Lower lobe of right lung (tissue), 2 donors: Measurements from ENCODE around the gene CYTH3. TPM values are rescaled to one million over a fixed set of nuclear protein-coding genes. Genes with fewer than 3 reads are reported as not detected.
A peak's percentile ranks its signal among the peaks of the same experiment; 100 is the strongest.

Source experiments
- ATAC-seq, 2 donors: fragments of 200-7000 bp; cut with Tn5 transposase; one replicate each; pipeline ENCODE4 v1.9.1; 2020 to 2022; ENCODE audit warnings: mild to moderate bottlenecking in 2 of 2, moderate library complexity in 2 of 2
- DNase-seq: peaks from one replicate; pipeline ENCODE4 v3.0.0-alpha.2; 2020
- H3K27ac ChIP-seq: fragments of 200-600 bp; one replicate; pipeline ENCODE4 v1.8.0; 2022
- H3K27me3 ChIP-seq: fragments of 200-600 bp; one replicate; pipeline ENCODE4 v1.8.0; 2022; ENCODE audit warnings: low read depth
- H3K36me3 ChIP-seq: fragments of 200-600 bp; one replicate; pipeline ENCODE4 v1.8.0; 2022; ENCODE audit warnings: mild to moderate bottlenecking
- H3K4me1 ChIP-seq: fragments of 200-600 bp; one replicate; pipeline ENCODE4 v1.8.0; 2022
- H3K4me3 ChIP-seq: fragments of 200-600 bp; one replicate; pipeline ENCODE4 v1.8.0; 2022; ENCODE audit warnings: mild to moderate bottlenecking
- H3K9me3 ChIP-seq: fragments of 200-600 bp; one replicate; pipeline ENCODE4 v1.8.0; 2022
- intact Hi-C: fragments of 100-400 bp; cut with DNase I; formaldehyde crosslinking; loops from one replicate; pipeline ENCODE4 v1.11.0; 2022
- total RNA-seq: library from RNA; stranded (reverse); fragmentation: NEBNext Ultra II Directional; extraction: Animal tissue kit (Norgen Biotek cat#: 25700); gene quantifications from one replicate; pipeline ENCODE4 v1.2.1, GENCODE V29; 2021
- TF ChIP-seq, protein P1 (sequence below): fragments of 200-600 bp; IDR thresholded peaks from one replicate; pipeline ENCODE4 v1.8.0; 2022; ENCODE audit warnings: antibody characterized with exemption, mild to moderate bottlenecking
- donor health status: DM: no; HTN: yes; CAD: no; lungs with severe emphysema.

CYTH3 gene
- total RNA-seq, 1 donor from 2014 or later: 26.1 TPM

DNA sequence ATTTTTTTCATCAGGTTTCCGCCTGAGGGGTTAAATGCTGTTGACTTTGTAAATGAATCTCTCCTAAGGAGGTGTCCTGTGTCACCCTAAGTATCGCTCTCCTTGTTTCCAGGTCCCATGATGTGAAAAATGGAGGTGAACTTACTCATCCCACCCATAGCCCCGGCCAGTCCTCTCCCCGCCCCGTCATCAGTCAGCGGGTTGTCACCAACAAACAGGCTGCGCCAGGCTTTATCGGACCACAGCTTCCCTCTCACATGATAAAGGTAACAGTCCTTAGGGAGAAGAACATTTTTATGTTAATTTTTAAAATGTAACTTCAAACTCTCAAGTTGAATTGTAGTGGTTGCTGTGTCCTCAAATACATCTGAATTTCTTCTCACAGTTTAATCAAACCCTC, 124.8 kb downstream of the CYTH3 start:
- TF ChIP-seq, protein P1, sequence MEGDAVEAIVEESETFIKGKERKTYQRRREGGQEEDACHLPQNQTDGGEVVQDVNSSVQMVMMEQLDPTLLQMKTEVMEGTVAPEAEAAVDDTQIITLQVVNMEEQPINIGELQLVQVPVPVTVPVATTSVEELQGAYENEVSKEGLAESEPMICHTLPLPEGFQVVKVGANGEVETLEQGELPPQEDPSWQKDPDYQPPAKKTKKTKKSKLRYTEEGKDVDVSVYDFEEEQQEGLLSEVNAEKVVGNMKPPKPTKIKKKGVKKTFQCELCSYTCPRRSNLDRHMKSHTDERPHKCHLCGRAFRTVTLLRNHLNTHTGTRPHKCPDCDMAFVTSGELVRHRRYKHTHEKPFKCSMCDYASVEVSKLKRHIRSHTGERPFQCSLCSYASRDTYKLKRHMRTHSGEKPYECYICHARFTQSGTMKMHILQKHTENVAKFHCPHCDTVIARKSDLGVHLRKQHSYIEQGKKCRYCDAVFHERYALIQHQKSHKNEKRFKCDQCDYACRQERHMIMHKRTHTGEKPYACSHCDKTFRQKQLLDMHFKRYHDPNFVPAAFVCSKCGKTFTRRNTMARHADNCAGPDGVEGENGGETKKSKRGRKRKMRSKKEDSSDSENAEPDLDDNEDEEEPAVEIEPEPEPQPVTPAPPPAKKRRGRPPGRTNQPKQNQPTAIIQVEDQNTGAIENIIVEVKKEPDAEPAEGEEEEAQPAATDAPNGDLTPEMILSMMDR: no peak

DNA sequence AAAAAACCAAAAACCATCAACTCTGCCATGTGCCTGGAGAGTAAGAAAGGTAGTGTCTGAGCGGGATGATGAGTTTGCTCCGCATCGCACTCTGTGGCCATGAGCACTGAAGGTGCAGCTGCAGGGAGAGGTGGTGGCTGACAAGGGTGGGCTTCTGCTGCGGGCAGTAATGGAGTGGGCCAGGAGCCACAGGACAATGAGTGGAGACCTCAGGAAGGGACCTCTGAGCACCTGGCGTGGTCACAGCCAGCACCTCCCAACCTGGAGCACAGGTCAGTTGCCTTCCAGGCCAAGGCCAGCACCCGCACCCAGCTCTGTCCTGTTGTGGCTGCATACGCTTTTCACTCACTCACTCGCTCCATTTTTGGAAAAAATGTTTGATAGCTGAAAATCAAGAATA, 125.8 kb downstream of the CYTH3 start:
- H3K27ac ChIP-seq: no peak overlapping the region
- DNase-seq: no peak
- ATAC-seq: no peak
- no peaks in the 10 kb centered on the region for H3K27me3 ChIP-seq
- H3K4me1 ChIP-seq: no peaks in the 10 kb centered on the region
- H3K36me3 ChIP-seq: peaks cover 93% of the 10 kb centered on the region
- TF ChIP-seq, protein P1: no peak
- no peaks in the 10 kb centered on the region for H3K9me3 ChIP-seq
- intact Hi-C loops: no loop called here
- H3K4me3 ChIP-seq: no peak overlapping the region

More for the DNA sequence above, 124.8 kb downstream of the CYTH3 start:
- Histone ChIP-seq H3K9me3 (no peaks in the 10 kb centered on the region), H3K27me3 (no peaks in the 10 kb centered on the region), H3K4me1 (no peaks in the 10 kb centered on the region), H3K4me3 (no peak overlapping the region), H3K27ac (no peak overlapping the region), H3K36me3 (peaks cover 97% of the 10 kb centered on the region)
- ATAC-seq (no peak), DNase-seq (no peak)
- intact Hi-C loops: no loop called here

DNA sequence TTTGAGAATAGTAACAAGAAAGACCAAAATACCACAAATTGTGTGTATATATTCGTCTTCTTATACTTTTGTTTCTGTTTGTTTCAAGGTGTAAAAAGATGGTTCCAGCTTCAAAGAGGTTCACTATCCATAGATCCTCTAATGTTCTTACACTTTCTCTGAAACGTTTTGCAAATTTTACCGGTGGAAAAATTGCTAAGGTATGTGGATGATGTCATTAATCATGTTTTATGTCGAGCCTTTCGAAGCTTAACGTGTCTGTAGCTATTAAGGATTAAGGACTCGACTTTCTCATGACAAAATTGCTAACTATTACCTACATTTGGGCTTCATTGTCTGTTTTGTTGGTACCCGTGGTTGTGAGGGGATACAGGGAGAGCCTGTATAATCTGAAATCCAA, 128.4 kb downstream of the CYTH3 start:
- intact Hi-C loops: no loop called here
- Histone ChIP-seq H3K36me3 (peaks cover 93% of the 10 kb centered on the region), H3K27ac (no peak overlapping the region), H3K9me3 (no peaks in the 10 kb centered on the region), H3K4me1 (no peaks in the 10 kb centered on the region), H3K27me3 (no peaks in the 10 kb centered on the region), H3K4me3 (no peak overlapping the region)
- DNase-seq (no peak), ATAC-seq (no peak)
- TF ChIP-seq, protein P1: no peak

DNA sequence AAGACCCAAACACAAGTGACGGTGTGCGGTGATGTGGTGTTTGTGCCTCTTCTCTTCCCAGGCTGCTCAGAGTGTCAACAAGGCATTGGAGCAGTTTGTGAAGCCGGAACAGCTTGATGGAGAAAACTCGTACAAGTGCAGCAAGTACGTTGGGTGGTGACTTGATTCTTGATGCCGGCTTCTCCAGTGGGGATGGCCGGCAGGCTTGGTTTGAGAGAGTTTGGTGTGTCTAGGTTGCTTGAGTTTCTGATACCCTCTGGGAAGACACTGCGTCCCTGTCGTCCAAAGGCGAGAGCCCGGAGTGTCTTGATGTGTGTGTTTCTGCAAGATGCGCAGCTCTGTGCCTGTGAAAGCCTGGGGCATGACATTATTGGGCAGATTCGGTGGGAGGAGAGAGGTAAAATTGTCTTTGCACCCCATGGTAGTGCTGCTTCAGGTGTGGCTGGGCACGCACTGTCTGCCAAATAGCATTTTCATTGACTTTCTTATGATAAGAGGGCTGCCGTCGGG, 129.5 kb downstream of the CYTH3 start:
- intact Hi-C loops: no loop called here
- no peak for DNase-seq
- ATAC-seq: no peak
- Histone ChIP-seq H3K4me3 (no peak overlapping the region), H3K27ac (no peak overlapping the region), H3K27me3 (no peaks in the 10 kb centered on the region), H3K4me1 (no peaks in the 10 kb centered on the region), H3K9me3 (no peaks in the 10 kb centered on the region), H3K36me3 (peaks cover 93% of the 10 kb centered on the region)
- TF ChIP-seq, protein P1: no peak

DNA sequence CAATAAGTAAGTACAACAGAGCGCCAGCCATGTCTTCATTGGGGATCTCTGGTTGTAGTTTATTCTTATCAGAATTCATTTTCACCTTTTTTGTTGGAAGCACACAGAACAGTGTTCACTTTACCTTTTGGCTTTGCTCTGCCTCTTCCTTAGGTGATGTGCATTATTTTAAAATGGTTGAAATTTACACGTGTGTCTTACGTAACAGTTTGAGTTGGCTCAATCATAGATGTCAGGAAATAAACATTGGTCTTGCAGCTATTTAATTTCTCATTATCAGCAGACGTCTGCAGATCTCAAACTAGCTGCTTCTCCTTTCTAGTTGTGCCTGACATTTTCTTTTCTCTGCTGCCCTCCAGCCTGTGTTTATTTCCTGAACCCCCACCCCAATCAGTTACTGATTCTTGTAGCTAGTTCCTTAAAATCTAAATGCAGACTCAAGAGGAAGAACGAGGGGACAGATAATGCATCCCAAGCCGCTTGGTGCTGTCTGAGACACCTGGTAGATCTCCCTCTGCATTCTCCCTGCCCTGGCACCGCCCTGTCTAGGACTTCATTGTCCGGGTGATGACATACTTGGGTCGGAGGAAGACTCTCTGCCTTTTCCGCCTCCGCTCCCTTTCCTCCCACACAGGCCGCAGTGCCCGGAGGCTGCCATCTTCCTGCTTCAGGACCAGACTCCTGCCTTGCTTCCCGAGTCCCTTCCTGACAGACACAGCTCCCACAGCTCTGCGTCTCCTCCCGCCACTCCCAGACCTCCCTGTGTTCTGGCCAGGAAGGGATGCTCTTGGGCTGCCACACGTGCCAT, 133.0 kb downstream of the CYTH3 start:
- TF ChIP-seq, protein P1: no peak
- ATAC-seq: peak; percentile 21 to 39

More for the DNA sequence above, 133.0 kb downstream of the CYTH3 start:
- intact Hi-C loops: no loop called here
- H3K36me3 ChIP-seq: peaks cover 83% of the 10 kb centered on the region
- H3K27me3 ChIP-seq: no peaks in the 10 kb centered on the region
- DNase-seq: no peak
- H3K9me3 ChIP-seq: no peaks in the 10 kb centered on the region
- no peaks in the 10 kb centered on the region for H3K4me1 ChIP-seq
- H3K4me3 ChIP-seq: no peak overlapping the region
- H3K27ac ChIP-seq: no peak overlapping the region
